ENCODE results near the gene CATSPERD. TPM values are rescaled to one million over a fixed set of nuclear protein-coding genes. Genes with fewer than 3 reads are reported as not detected.
"Not testable (repeated sequence)": the region's sequence is repeated elsewhere in the genome, so short reads cannot be mapped to it uniquely, and the experiment has no call there.

Gene CATSPERD
- total RNA-seq, 6 experiments from 2014 or later, result not detected

DNA sequence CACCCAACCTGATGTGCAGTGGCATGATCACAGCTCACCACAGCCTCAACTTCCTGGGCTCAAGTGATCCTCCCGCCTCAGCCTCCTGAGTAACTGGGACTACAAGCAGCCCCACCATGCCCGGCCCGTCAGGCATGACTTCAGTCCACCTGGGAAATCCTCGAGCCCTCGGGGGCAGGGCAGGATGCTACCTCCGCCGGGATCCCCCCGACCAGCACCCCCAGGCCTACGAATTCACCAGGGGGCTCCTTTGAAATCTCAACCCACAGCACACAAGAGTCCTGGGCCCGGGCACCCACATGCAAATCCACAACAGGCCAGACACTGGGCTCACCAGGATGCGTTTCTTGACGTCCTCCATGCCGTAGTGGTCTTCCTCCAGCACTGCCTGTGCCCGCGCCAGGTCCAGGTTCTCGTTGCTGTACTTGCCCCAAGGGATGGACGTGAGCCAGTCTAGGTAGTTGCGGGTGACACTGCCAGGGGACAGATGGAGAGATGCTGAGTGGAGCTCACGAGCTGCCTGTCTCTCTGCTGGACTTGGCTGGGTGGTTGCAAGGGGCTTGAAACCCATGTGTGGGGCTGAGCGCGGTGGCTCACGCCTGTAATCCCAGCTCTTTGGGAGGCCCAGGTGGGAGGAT, 19.9 kb upstream of the CATSPERD start:
- peaks cover 20% of the 10 kb centered on the region for H3K27me3 Mint-ChIP-seq (ENCODE audit: insufficient read depth)
- H3K27ac Mint-ChIP-seq, result no peak overlapping the region
- H3K4me1 Mint-ChIP-seq (ENCODE audit: low read depth), result peaks cover 9% of the 10 kb centered on the region
- no peak overlapping the region for H3K4me3 Mint-ChIP-seq
- peaks cover 7% of the 10 kb centered on the region; the same call in 1 of the 2 replicates for H3K9me3 Mint-ChIP-seq
- no peak for DNase-seq
- TF ChIP-seq, protein P1, sequence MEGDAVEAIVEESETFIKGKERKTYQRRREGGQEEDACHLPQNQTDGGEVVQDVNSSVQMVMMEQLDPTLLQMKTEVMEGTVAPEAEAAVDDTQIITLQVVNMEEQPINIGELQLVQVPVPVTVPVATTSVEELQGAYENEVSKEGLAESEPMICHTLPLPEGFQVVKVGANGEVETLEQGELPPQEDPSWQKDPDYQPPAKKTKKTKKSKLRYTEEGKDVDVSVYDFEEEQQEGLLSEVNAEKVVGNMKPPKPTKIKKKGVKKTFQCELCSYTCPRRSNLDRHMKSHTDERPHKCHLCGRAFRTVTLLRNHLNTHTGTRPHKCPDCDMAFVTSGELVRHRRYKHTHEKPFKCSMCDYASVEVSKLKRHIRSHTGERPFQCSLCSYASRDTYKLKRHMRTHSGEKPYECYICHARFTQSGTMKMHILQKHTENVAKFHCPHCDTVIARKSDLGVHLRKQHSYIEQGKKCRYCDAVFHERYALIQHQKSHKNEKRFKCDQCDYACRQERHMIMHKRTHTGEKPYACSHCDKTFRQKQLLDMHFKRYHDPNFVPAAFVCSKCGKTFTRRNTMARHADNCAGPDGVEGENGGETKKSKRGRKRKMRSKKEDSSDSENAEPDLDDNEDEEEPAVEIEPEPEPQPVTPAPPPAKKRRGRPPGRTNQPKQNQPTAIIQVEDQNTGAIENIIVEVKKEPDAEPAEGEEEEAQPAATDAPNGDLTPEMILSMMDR (IDR thresholded peaks at IDR 0.05), result no peak
- H3K36me3 Mint-ChIP-seq (ENCODE audit: low read depth), result peaks cover 17% of the 10 kb centered on the region

DNA sequence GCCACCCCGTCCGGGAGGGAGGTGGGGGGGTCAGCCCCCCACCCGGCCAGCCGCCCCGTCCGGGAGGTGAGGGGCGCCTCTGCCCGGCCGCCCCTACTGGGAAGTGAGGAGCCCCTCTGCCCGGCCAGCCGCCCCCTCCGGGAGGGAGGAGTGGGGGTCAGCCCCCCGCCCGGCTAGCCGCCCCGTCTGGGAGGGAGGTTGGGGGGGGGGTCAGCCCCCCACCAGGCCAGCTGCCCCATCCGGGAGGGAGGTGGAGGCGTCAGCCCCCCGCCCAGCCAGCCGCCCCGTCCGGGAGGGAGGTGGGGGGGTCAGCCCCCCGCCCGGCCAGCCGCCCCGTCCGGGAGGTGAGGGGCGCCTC, 18.4 kb upstream of the CATSPERD start:
- peaks cover 17% of the 10 kb centered on the region for H3K36me3 Mint-ChIP-seq (ENCODE audit: low read depth)
- DNase-seq; H3K4me3 Mint-ChIP-seq; H3K27ac Mint-ChIP-seq; H3K9me3 Mint-ChIP-seq; H3K4me1 Mint-ChIP-seq (ENCODE audit: low read depth): not testable (repeated sequence)
- peaks cover 19% of the 10 kb centered on the region for H3K27me3 Mint-ChIP-seq (ENCODE audit: insufficient read depth)

DNA sequence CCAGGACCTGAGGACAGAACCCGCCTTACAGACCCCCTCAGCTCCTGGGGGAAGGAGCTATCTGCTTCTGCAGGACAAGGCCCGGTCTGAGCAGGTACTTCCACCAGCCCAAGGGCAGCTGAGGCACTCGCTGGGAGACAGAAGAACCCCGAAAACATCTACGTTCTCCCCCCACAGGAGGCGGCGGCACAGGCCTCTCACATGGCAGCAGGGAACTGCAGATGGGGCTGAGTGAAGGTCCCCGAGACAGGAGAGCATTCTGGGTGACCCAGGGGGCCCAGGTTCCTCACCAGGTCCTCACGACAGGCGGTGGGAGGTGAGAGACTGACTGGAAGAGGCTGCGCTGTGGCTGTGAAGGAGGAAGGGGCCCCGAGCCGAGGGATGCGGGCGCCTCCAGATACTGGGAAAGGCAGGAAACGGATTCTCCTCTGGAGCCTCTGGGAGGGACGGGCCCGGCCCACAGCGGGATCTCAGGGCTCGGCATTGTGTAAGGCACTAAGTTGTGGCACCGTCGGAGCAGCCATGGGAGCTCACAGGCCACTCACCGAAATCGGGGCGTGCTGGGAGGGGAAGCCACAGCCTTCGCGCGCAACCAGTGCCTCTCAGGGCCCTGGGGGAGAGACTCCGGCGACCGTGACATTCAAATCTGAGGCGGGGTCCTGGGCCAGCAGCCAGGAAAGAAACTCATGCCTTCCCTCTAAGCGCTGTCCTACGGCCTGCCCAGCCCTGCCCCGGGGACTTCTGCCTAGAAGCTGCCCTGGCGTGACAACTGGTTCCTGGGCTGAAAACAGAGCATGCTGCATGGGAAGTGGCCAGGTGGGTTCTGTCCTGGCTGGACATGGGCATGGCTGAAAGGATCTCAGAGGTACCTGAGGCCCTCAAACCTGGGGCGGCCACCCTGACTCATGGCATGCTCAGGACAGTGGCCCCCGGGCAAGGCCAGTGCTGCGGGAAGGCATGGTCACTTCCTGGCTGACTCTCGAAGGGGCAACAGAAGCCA, 16.3 kb upstream of the CATSPERD start:
- no peak for DNase-seq
- H3K4me3 Mint-ChIP-seq, result no peak overlapping the region
- peaks cover 11% of the 10 kb centered on the region for H3K36me3 Mint-ChIP-seq (ENCODE audit: low read depth)
- H3K27ac Mint-ChIP-seq, result no peak overlapping the region
- H3K4me1 Mint-ChIP-seq (ENCODE audit: low read depth), result peaks cover 9% of the 10 kb centered on the region
- peaks cover 12% of the 10 kb centered on the region for H3K27me3 Mint-ChIP-seq (ENCODE audit: insufficient read depth)
- H3K9me3 Mint-ChIP-seq, result peaks cover 7% of the 10 kb centered on the region; the same call in 1 of the 2 replicates
- TF ChIP-seq, protein P1 (IDR thresholded peaks at IDR 0.05), result no peak

DNA sequence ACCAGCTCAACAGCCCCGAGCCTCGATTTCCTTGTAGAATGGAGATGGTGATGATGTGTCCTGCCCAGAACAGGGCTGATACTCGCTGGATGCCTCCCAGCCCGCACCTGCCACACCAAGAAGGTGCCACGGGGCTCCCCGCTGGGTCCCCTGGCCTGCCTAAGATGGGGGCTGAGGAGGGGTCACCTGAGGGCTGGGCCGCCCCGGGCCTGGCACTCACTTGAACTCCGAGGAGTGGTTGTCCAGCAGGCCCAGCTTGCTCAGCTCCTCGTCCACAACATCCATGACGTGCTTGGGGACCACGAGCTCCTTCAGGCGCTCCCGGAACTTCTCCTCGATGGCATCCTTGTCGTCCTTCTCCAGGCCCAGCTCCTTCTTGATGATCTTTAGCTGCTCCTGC, 14.9 kb upstream of the CATSPERD start:
- no peak for DNase-seq
- no peak overlapping the region for H3K4me3 Mint-ChIP-seq
- peaks cover 7% of the 10 kb centered on the region; the same call in 1 of the 2 replicates for H3K9me3 Mint-ChIP-seq
- peaks cover 9% of the 10 kb centered on the region for H3K4me1 Mint-ChIP-seq (ENCODE audit: low read depth)
- TF ChIP-seq, protein P1 (IDR thresholded peaks at IDR 0.05), result no peak
- H3K27me3 Mint-ChIP-seq (ENCODE audit: insufficient read depth), result peaks cover 12% of the 10 kb centered on the region
- peaks cover 10% of the 10 kb centered on the region for H3K36me3 Mint-ChIP-seq (ENCODE audit: low read depth)
- H3K27ac Mint-ChIP-seq, result no peak overlapping the region

DNA sequence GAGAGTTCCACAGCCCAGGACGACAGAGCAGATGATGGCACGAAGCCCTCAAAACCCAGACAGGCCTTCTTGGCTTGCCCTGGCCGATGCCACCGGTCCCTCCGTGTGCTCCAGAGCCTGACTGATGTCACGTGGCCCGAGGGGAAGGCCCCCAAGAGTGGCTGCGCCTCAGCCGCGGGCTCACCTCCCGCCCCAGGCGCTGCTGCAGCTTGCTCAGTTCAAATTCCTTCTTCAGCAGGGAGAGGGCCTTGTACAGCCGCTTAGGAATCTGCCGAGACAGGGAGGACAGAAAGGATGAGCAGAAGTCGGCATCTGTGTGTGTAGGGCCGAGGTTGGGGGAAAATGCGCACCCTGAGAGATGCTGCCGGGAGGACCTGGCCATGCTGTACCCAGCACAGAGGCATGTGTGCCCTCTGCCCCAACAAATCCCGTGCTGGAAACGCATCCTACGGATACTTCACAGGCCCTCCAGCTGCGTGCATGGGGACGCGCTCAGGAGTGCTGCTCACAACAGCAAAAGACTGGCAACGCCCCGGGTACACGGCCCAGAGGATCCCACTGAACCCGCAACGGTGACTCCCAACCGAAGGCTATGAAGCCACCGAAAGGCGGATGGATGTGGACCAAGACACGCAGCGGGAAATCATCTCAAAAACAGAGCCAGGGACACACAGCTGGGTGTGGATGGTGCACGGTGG, 13.4 kb upstream of the CATSPERD start:
- peaks cover 10% of the 10 kb centered on the region for H3K27me3 Mint-ChIP-seq (ENCODE audit: insufficient read depth)
- TF ChIP-seq, protein P1 (IDR thresholded peaks at IDR 0.05), result no peak
- peaks cover 9% of the 10 kb centered on the region for H3K4me1 Mint-ChIP-seq (ENCODE audit: low read depth)
- no peak for DNase-seq
- H3K9me3 Mint-ChIP-seq, result 0 out of 2 replicates have a peak, but pooled peaks cover 4% of the 10 kb centered on the region
- H3K27ac Mint-ChIP-seq, result no peak overlapping the region
- H3K4me3 Mint-ChIP-seq, result no peak overlapping the region
- H3K36me3 Mint-ChIP-seq (ENCODE audit: low read depth), result peaks cover 12% of the 10 kb centered on the region
